DND-41 (cell line): ENCODE measurements around the gene CTSE.
"Not testable (repeated sequence)": the region's sequence is repeated elsewhere in the genome, so short reads cannot be mapped to it uniquely, and the experiment has no call there.

Experiments used
- EZH2 ChIP-seq: IDR thresholded peaks from 3 replicates; pipeline ENCODE4 v1.6.1; 2012; ENCODE audit warnings: borderline replicate concordance, low read depth, mild to moderate bottlenecking, moderate library complexity, low read length, inconsistent platforms; ENCODE audit not compliant: severe bottlenecking
- TF ChIP-seq, protein P1 (sequence below): IDR thresholded peaks from 2 replicates; pipeline ENCODE4 v1.5.1; 2012; ENCODE audit warnings: borderline replicate concordance, low read length, moderate library complexity, mild to moderate bottlenecking; ENCODE audit not compliant: poor library complexity, severe bottlenecking; ENCODE audit errors: extremely low read depth

DNA sequence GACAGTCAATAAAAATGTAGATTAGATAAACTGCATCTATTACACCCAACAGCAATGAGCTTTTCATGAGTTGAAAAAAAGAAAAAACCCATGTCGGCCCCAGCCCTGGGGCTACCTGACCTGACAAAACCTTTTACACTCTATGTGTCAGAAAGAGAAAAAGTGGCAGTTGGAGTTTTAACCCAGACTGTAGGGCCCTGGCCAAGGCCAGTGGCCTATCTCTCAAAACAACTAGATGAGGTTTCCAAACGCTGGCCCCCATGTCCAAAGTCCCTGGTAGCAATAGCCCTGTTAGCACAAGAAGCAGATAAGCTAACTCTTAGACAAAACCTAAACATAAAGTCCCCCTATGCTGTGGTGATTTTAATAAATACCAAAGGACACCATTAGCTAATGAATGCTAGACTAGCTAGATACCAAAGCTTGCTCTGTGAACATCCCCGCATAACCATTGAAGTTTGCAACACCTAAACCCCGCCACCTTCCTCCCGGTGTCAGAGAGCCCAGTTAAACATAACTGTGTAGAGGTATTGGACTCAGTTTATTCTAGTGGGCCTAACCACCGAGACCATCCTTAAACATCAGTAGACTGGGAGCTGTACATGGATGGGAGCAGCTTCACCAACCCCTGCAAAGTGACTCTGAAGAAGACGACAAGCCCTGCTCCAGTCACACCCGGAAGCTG lies 32.1 kb upstream of the CTSE start:
- TF ChIP-seq, protein P1, sequence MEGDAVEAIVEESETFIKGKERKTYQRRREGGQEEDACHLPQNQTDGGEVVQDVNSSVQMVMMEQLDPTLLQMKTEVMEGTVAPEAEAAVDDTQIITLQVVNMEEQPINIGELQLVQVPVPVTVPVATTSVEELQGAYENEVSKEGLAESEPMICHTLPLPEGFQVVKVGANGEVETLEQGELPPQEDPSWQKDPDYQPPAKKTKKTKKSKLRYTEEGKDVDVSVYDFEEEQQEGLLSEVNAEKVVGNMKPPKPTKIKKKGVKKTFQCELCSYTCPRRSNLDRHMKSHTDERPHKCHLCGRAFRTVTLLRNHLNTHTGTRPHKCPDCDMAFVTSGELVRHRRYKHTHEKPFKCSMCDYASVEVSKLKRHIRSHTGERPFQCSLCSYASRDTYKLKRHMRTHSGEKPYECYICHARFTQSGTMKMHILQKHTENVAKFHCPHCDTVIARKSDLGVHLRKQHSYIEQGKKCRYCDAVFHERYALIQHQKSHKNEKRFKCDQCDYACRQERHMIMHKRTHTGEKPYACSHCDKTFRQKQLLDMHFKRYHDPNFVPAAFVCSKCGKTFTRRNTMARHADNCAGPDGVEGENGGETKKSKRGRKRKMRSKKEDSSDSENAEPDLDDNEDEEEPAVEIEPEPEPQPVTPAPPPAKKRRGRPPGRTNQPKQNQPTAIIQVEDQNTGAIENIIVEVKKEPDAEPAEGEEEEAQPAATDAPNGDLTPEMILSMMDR: not testable (repeated sequence)
- TF ChIP-seq EZH2: not testable (repeated sequence)
